CD14-positive monocyte (primary cell): Measurements from ENCODE around the gene GPHN. TPM values are rescaled to one million over a fixed set of nuclear protein-coding genes. Genes with fewer than 3 reads are reported as not detected.

Source experiments
- DNase-seq, 3 donors: peaks; one replicate each; pipeline ENCODE4 v3.0.0-alpha.2; 2011 to 2022
- H2AFZ ChIP-seq: 2 replicates; pipeline ENCODE4 v1.6.0; 2012; ENCODE audit warnings: mild to moderate bottlenecking, low read depth, low read length, inconsistent platforms; ENCODE audit not compliant: insufficient read depth, poor library complexity, severe bottlenecking
- H3K27ac ChIP-seq, 2 donors: 1 replicate in 1 of 2; 2 replicates in 1 of 2; pipeline ENCODE4 v1.5.1; 2012 to 2013; ENCODE audit warnings: low read length in 2 of 2, control low read depth in 1 of 2, inconsistent platforms in 1 of 2, low read depth in 1 of 2, mild to moderate bottlenecking in 1 of 2
- H3K27me3 ChIP-seq, 2 donors: one replicate each; pipeline versions ENCODE4 v1.6.0 to v1.6.1; 2011 to 2013; ENCODE audit warnings: low read length in 2 of 2; ENCODE audit not compliant: control insufficient read depth in 2 of 2, insufficient read depth in 2 of 2
- H3K36me3 ChIP-seq, 2 donors: replicated peaks in 1 of 2; 1 replicate in 1 of 2; 2 replicates in 1 of 2; pipeline versions ENCODE4 v1.5.1 to v1.6.1; 2012 to 2013; ENCODE audit warnings: low read length in 2 of 2, control low read depth in 1 of 2, inconsistent platforms in 1 of 2, mild to moderate bottlenecking in 1 of 2; ENCODE audit not compliant: insufficient read depth in 2 of 2, control insufficient read depth in 1 of 2
- H3K4me1 ChIP-seq, 2 donors: 1 replicate in 1 of 2; 2 replicates in 1 of 2; pipeline versions ENCODE4 v1.5.1 to v1.6.1; 2012 to 2013; ENCODE audit warnings: low read length in 2 of 2, control low read depth in 1 of 2, inconsistent platforms in 1 of 2, mild to moderate bottlenecking in 1 of 2, moderate library complexity in 1 of 2; ENCODE audit not compliant: insufficient read depth in 2 of 2, control insufficient read depth in 1 of 2
- H3K4me2 ChIP-seq: replicated peaks from 2 replicates; pipeline ENCODE3; 2012; ENCODE audit warnings: low read length, moderate library complexity, mild to moderate bottlenecking; ENCODE audit not compliant: poor library complexity, severe bottlenecking; ENCODE audit errors: extremely low read depth
- H3K4me3 ChIP-seq, 3 experiments: fragments of 200-600 bp in 1 of 3; sonication (generic) in 1 of 3; replicated peaks in 1 of 3; 1 replicate in 2 of 3; 2 replicates in 1 of 3; pipeline ENCODE4 v1.5.1; 2011 to 2013; ENCODE audit warnings: low read length in 3 of 3, mild to moderate bottlenecking in 3 of 3, control low read depth in 2 of 3, low read depth in 2 of 3, inconsistent platforms in 1 of 3, moderate library complexity in 1 of 3
- H3K79me2 ChIP-seq: 2 replicates; pipeline ENCODE4 v1.6.0; 2012; ENCODE audit warnings: mild to moderate bottlenecking, control low read depth, inconsistent platforms, low read length, moderate library complexity; ENCODE audit not compliant: insufficient read depth
- H3K9ac ChIP-seq: 2 replicates; pipeline ENCODE4 v1.6.0; 2017; ENCODE audit warnings: low read length, mild to moderate bottlenecking; ENCODE audit not compliant: insufficient read depth, poor library complexity, severe bottlenecking
- H3K9me3 ChIP-seq, 2 donors: replicated peaks in 1 of 2; 1 replicate in 1 of 2; 2 replicates in 1 of 2; pipeline versions ENCODE4 v1.5.1 to v1.6.1; 2012 to 2013; ENCODE audit warnings: low read length in 2 of 2, control low read depth in 1 of 2; ENCODE audit not compliant: control insufficient read depth in 1 of 2, insufficient read depth in 1 of 2
- H4K20me1 ChIP-seq: 2 replicates; pipeline ENCODE4 v1.6.0; 2012; ENCODE audit warnings: mild to moderate bottlenecking, low read length, control low read depth, moderate library complexity; ENCODE audit not compliant: insufficient read depth
- H3K27ac Mint-ChIP-seq, 7 donors: one replicate each; pipeline ENCODE4 v1.8.0; 2020; ENCODE audit warnings: mild to moderate bottlenecking in 7 of 7, mixed read lengths in 7 of 7, moderate library complexity in 6 of 7, inconsistent platforms in 2 of 7
- H3K27me3 Mint-ChIP-seq, 3 donors: one replicate each; pipeline ENCODE4 v1.8.0; 2021 to 2022; ENCODE audit warnings: low read depth in 3 of 3, mild to moderate bottlenecking in 3 of 3, mixed read lengths in 3 of 3, moderate library complexity in 3 of 3, inconsistent platforms in 1 of 3
- H3K36me3 Mint-ChIP-seq, 2 donors: one replicate each; pipeline ENCODE4 v1.8.0; 2020; ENCODE audit warnings: mixed read lengths in 2 of 2, inconsistent platforms in 1 of 2, mild to moderate bottlenecking in 1 of 2
- H3K4me1 Mint-ChIP-seq: one replicate; pipeline ENCODE4 v1.8.0; 2020; ENCODE audit warnings: mild to moderate bottlenecking, mixed read lengths
- H3K4me3 Mint-ChIP-seq, 2 donors: one replicate each; pipeline ENCODE4 v1.8.0; 2020; ENCODE audit warnings: mild to moderate bottlenecking in 2 of 2, mixed read lengths in 2 of 2, moderate library complexity in 1 of 2
- H3K9me3 Mint-ChIP-seq, 7 donors: one replicate each; pipeline ENCODE4 v1.8.0; 2020 to 2022; ENCODE audit warnings: mixed read lengths in 7 of 7, mild to moderate bottlenecking in 6 of 7, moderate library complexity in 6 of 7, inconsistent platforms in 2 of 7
- WGBS: methylation state at CpG from one replicate; pipeline ENCODE4 v1.1.5; 2013; ENCODE audit warnings: missing lambda C conversion rate; ENCODE audit not compliant: insufficient coverage; 5-methylcytosine and 5-hydroxymethylcytosine counted together
- intact Hi-C, 2 donors: fragments of 100-400 bp; cut with micrococcal nuclease; formaldehyde crosslinking; loops; one replicate each; pipeline versions ENCODE4 v1.15.0 to v1.15.1; 2023
- polyA plus RNA-seq, 3 donors: library from polyadenylated mRNA; depleted of rRNA in 1 of 3; unstranded in 2 of 3; stranded (reverse) in 1 of 3; fragments of 300-500 nt in 2 of 3; fragments of >200 nt in 1 of 3; fragmentation: Illumina TruSeq in 2 of 3; gene quantifications; 1 replicate in 2 of 3; 2 replicates in 1 of 3; pipeline ENCODE4 v1.2.3, GENCODE V29; 2012 to 2021
- TF ChIP-seq, protein P1 (sequence below): fragments of 200-600 bp; IDR thresholded peaks from one replicate; pipeline ENCODE4 v1.8.0; 2022; ENCODE audit warnings: antibody characterized with exemption, mild to moderate bottlenecking

GPHN gene
- polyA plus RNA-seq, 3 donors, result 1.9 to 3.1 (median 3.0) TPM

DNA sequence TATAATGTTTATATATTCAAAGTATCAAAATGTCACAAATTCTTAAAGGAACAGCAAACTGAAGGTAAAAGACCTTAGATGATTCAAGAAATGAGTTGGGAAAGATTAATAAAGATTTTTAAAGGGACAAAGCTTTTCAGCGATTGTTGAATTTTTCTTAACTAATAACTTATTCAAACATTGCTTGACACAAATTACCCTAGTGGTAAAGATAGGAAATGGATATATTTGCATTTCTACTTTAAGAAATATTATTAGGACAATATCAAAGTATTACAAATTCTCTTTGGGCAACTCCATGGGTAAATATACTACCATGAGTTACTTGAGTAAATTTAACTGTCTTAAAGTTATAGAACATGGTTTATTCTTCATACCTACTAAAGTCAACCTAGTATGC is 415.3 kb downstream of the GPHN start:
- peaks cover 3 to 14% (median 6%) of the 10 kb centered on the region in 7 donors for H3K9me3 Mint-ChIP-seq
- intact Hi-C loops, result no loop called here
- no CpG with 5 or more reads among the region's 1 CpG for WGBS

DNA sequence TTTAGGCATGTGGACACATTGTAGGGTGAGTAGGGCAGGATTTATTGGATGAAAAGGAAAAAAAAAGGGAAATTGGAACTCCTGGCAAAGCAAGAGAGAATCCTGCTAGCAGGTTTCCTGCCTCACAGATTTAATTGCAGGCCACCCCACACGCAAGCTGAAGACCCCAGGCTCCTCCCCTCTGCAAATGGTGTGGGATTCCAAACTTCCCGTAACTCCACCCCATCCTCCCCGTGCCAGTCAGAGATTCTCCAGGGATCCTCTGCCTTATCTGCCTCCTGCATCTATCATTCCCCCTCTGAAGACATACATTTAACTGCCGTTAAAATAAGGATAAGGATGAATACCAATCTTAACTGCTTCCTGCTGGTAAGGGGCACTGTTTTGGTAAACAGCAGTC is 431.5 kb downstream of the GPHN start:
- H3K79me2 ChIP-seq, result no peaks in the 10 kb centered on the region
- H3K9ac ChIP-seq, result no peak overlapping the region
- no peaks in the 10 kb centered on the region for H3K27me3 Mint-ChIP-seq
- H3K4me2 ChIP-seq, result no peak overlapping the region
- 100% methylated on average over 2 of the region's 4 CpGs for WGBS
- peaks cover 8 to 12% of the 10 kb centered on the region in 2 donors for H3K36me3 Mint-ChIP-seq
- H3K4me3 ChIP-seq, result no peak overlapping the region
- H3K27ac Mint-ChIP-seq, result no peak overlapping the region
- no peak overlapping the region for H3K4me3 Mint-ChIP-seq
- H3K9me3 Mint-ChIP-seq, result peaks cover 19 to 35% (median 29%) of the 10 kb centered on the region in 7 donors
- peaks cover 22 to 44% of the 10 kb centered on the region in 2 donors for H3K9me3 ChIP-seq
- no peaks in the 10 kb centered on the region for H3K27me3 ChIP-seq
- H3K36me3 ChIP-seq, result peaks cover 0 to 3% of the 10 kb centered on the region in 2 donors
- TF ChIP-seq, protein P1, sequence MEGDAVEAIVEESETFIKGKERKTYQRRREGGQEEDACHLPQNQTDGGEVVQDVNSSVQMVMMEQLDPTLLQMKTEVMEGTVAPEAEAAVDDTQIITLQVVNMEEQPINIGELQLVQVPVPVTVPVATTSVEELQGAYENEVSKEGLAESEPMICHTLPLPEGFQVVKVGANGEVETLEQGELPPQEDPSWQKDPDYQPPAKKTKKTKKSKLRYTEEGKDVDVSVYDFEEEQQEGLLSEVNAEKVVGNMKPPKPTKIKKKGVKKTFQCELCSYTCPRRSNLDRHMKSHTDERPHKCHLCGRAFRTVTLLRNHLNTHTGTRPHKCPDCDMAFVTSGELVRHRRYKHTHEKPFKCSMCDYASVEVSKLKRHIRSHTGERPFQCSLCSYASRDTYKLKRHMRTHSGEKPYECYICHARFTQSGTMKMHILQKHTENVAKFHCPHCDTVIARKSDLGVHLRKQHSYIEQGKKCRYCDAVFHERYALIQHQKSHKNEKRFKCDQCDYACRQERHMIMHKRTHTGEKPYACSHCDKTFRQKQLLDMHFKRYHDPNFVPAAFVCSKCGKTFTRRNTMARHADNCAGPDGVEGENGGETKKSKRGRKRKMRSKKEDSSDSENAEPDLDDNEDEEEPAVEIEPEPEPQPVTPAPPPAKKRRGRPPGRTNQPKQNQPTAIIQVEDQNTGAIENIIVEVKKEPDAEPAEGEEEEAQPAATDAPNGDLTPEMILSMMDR, result no peak
- H4K20me1 ChIP-seq, result no peaks in the 10 kb centered on the region
- H3K4me1 ChIP-seq, result no peaks in the 10 kb centered on the region
- intact Hi-C loops, result no loop called here
- H3K27ac ChIP-seq, result no peak overlapping the region
- H3K4me1 Mint-ChIP-seq, result no peaks in the 10 kb centered on the region
- no peak for DNase-seq
- no peak overlapping the region for H2AFZ ChIP-seq

More for the DNA sequence above, 415.3 kb downstream of the GPHN start:
- H3K4me3 ChIP-seq, result no peak overlapping the region
- no peaks in the 10 kb centered on the region for H3K79me2 ChIP-seq
- Mint-ChIP-seq H3K36me3 (peaks cover 7 to 18% of the 10 kb centered on the region in 2 donors), H3K27ac (no peak overlapping the region), H3K4me3 (no peak overlapping the region), H3K27me3 (no peaks in the 10 kb centered on the region), H3K4me1 (no peaks in the 10 kb centered on the region)
- no peak overlapping the region for H3K27ac ChIP-seq
- TF ChIP-seq, protein P1, result no peak
- no peaks in the 10 kb centered on the region for H3K4me1 ChIP-seq
- no peak overlapping the region for H2AFZ ChIP-seq
- H4K20me1 ChIP-seq, result no peaks in the 10 kb centered on the region
- no peak overlapping the region for H3K9ac ChIP-seq
- H3K9me3 ChIP-seq, result no peaks in the 10 kb centered on the region
- H3K27me3 ChIP-seq, result no peaks in the 10 kb centered on the region
- no peaks in the 10 kb centered on the region for H3K36me3 ChIP-seq
- H3K4me2 ChIP-seq, result no peak overlapping the region
- no peak for DNase-seq
